Endodermal cell (in vitro differentiated cells): ENCODE data around the gene ASTN2. TPM values are rescaled to one million over a fixed set of nuclear protein-coding genes. Genes with fewer than 3 reads are reported as not detected.
A peak's percentile ranks its signal among the peaks of the same experiment; 100 is the strongest.

Experiments
- DNase-seq: peaks from one replicate; pipeline ENCODE4 v3.0.0-alpha.2; 2017
- H3K27ac ChIP-seq: 2 replicates; pipeline ENCODE4 v1.5.1; 2013; ENCODE audit warnings: mild to moderate bottlenecking, low read depth, low read length, moderate library complexity
- H3K27me3 ChIP-seq: 2 replicates; pipeline ENCODE4 v1.6.1; 2013; ENCODE audit warnings: mild to moderate bottlenecking, low read length, moderate library complexity; ENCODE audit not compliant: insufficient read depth, control insufficient read depth, poor library complexity, severe bottlenecking
- H3K36me3 ChIP-seq: 2 replicates; pipeline ENCODE4 v1.7.0; 2013; ENCODE audit warnings: mild to moderate bottlenecking, low read length, moderate library complexity; ENCODE audit not compliant: control insufficient read depth, insufficient read depth
- H3K4me1 ChIP-seq: one replicate; pipeline ENCODE4 v1.7.0; 2013; ENCODE audit warnings: low read length; ENCODE audit not compliant: control insufficient read depth, insufficient read depth
- H3K4me3 ChIP-seq: 2 replicates; pipeline ENCODE4 v1.5.1; 2013; ENCODE audit warnings: mild to moderate bottlenecking, low read length, moderate library complexity
- H3K9ac ChIP-seq: 2 replicates; pipeline ENCODE4 v1.6.1; 2013; ENCODE audit warnings: mild to moderate bottlenecking, low read length, moderate library complexity; ENCODE audit not compliant: poor library complexity, severe bottlenecking; ENCODE audit errors: extremely low read depth
- H3K9me3 ChIP-seq: 2 replicates; pipeline ENCODE4 v1.6.1; 2013; ENCODE audit warnings: mild to moderate bottlenecking, low read length, moderate library complexity; ENCODE audit not compliant: control insufficient read depth
- H3K27ac Mint-ChIP-seq: 2 replicates; pipeline ENCODE4 v1.8.0; 2020; ENCODE audit warnings: mixed read lengths
- H3K27me3 Mint-ChIP-seq: 2 replicates; pipeline ENCODE4 v1.8.0; 2021; ENCODE audit warnings: mild to moderate bottlenecking, mixed read lengths; ENCODE audit not compliant: insufficient read depth
- H3K36me3 Mint-ChIP-seq: 2 replicates; pipeline ENCODE4 v1.8.0; 2020; ENCODE audit warnings: low read depth, mixed read lengths
- H3K4me1 Mint-ChIP-seq: 2 replicates; pipeline ENCODE4 v1.8.0; 2020; ENCODE audit warnings: mixed read lengths
- H3K4me3 Mint-ChIP-seq: 2 replicates; pipeline ENCODE4 v1.8.0; 2020; ENCODE audit warnings: mild to moderate bottlenecking, moderate library complexity, mixed read lengths
- H3K9me3 Mint-ChIP-seq: 2 replicates; pipeline ENCODE4 v1.8.0; 2020; ENCODE audit warnings: mild to moderate bottlenecking, mixed read lengths
- CTCF ChIP-seq: fragments of 200-600 bp; sonication (generic); conservative IDR thresholded peaks from 2 replicates; pipeline ENCODE4 v1.5.0; 2021; ENCODE audit warnings: antibody characterized with exemption, mild to moderate bottlenecking
- WGBS, 2 experiments: methylation state at CpG; one replicate each; pipeline versions ENCODE4 v1.1.5 to v1.1.7; 2013; ENCODE audit warnings: missing lambda C conversion rate in 2 of 2, mixed read lengths in 1 of 2; ENCODE audit not compliant: insufficient coverage in 1 of 2, insufficient read length in 1 of 2; 5-methylcytosine and 5-hydroxymethylcytosine counted together
- total RNA-seq, 2 donors: library from RNA; stranded (reverse); fragmentation: NEBNext Ultra II Directional in 1 of 2; extraction: Animal tissue kit (Norgen Biotek cat#: 25700) in 1 of 2; gene quantifications; 2 replicates in 1 of 2; 3 replicates in 1 of 2; pipeline ENCODE4 v1.2.1, GENCODE V29; 2021

The ASTN2 gene
- total RNA-seq, 2 donors from 2014 or later, result 8.9 to 10.4 TPM

GRCh38 chr9:116688806-116689485 is 725.9 kb downstream of the ASTN2 start:
- no peak for DNase-seq
- Histone ChIP-seq H3K27ac (no peak overlapping the region), H3K27me3 (no peaks in the 10 kb centered on the region), H3K4me1 (no peaks in the 10 kb centered on the region), H3K9me3 (peaks cover 9% of the 10 kb centered on the region), H3K9ac (no peak overlapping the region), H3K4me3 (peak overlapping the region; percentile 93), H3K36me3 (peaks cover 25% of the 10 kb centered on the region)
- Mint-ChIP-seq H3K4me1 (peaks cover 39% of the 10 kb centered on the region), H3K36me3 (peaks cover 10% of the 10 kb centered on the region), H3K27me3 (peaks cover 7% of the 10 kb centered on the region), H3K4me3 (peak overlapping the region; percentile 81), H3K9me3 (peaks cover 13% of the 10 kb centered on the region), H3K27ac (peak overlapping the region; percentile 7)
- TF ChIP-seq CTCF, result no peak
- 97 to 100% methylated on average over 1 to 2 of the region's 3 CpGs for WGBS, 2 experiments

GRCh38 chr9:116687754-116688135 is 727.1 kb downstream of the ASTN2 start:
- H3K4me3 ChIP-seq, result peak overlapping the region; percentile 93
- DNase-seq, result peak; percentile 62
- H3K27me3 ChIP-seq, result no peaks in the 10 kb centered on the region
- no peaks in the 10 kb centered on the region for H3K4me1 ChIP-seq
- TF ChIP-seq CTCF, result no peak
- peaks cover 15% of the 10 kb centered on the region for H3K36me3 ChIP-seq
- no peak overlapping the region for H3K27ac ChIP-seq
- 13 to 30% methylated on average over 3 to 7 of the region's 7 CpGs for WGBS, 2 experiments
- Mint-ChIP-seq H3K9me3 (peaks cover 22% of the 10 kb centered on the region), H3K36me3 (peaks cover 4% of the 10 kb centered on the region), H3K27me3 (peaks cover 7% of the 10 kb centered on the region), H3K4me3 (peak overlapping the region; percentile 81), H3K27ac (peak overlapping the region; percentile 73), H3K4me1 (peaks cover 39% of the 10 kb centered on the region)
- peak overlapping the region; percentile 67 for H3K9ac ChIP-seq
- peaks cover 12% of the 10 kb centered on the region for H3K9me3 ChIP-seq

- H3K27ac Mint-ChIP-seq, result peak within 1 kb of the TSS; percentile 82
- no peaks in the 10 kb centered on the region for H3K4me1 ChIP-seq
- peak; percentile 99 for DNase-seq
- H3K4me1 Mint-ChIP-seq, result peaks cover 39% of the 10 kb centered on the region
- H3K9ac ChIP-seq, result peak within 1 kb of the TSS; percentile 67
- peaks cover 4% of the 10 kb centered on the region for H3K36me3 Mint-ChIP-seq
- peaks cover 7% of the 10 kb centered on the region for H3K27me3 Mint-ChIP-seq
- peaks cover 11% of the 10 kb centered on the region for H3K36me3 ChIP-seq
- H3K4me3 ChIP-seq, result peak within 1 kb of the TSS; percentile 93
- H3K27me3 ChIP-seq, result no peaks in the 10 kb centered on the region
- peak within 1 kb of the TSS; percentile 81 for H3K4me3 Mint-ChIP-seq
- no peak for TF ChIP-seq CTCF
- H3K27ac ChIP-seq, result no peak within 1 kb of the TSS
- peaks cover 15% of the 10 kb centered on the region for H3K9me3 ChIP-seq
- H3K9me3 Mint-ChIP-seq, result peaks cover 28% of the 10 kb centered on the region
- 1 to 4% methylated on average over 15 to 54 of the region's 54 CpGs for WGBS, 2 experiments
Observed at GRCh38 chr9:116687074-116687753, 727.6 kb downstream of the ASTN2 start, which contains the start of gene TRIM32. TSS of gene TRIM32 (plus strand) at chr9:116687305. CDS start at chr9:116697743, 10,438 bp downstream.
